ENCODE results near the gene ZBTB5. TPM values are rescaled to one million over a fixed set of nuclear protein-coding genes. Genes with fewer than 3 reads are reported as not detected.

ZBTB5 gene
- total RNA-seq, 1 experiment from 2014 or later: 9.1 TPM

DNA sequence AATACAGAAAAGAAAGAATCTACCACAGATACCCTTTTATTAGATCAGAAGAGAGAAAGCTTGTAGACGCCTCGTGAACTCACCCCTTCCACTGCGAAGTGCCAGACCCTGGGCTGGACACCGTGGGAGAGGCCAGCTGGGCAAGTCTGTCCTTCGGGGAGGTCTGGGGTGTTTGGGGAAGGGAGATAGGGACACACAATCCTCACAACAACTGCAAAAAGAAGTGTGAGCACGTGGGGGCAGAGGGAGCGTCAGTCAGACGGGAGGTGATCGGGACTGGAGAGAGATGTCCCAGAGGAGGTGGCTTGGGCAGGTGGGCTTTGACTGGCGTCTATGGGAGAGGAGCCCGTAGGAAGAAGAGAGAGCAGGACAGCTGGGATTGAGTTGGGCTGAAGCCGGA is 70.0 kb downstream of the ZBTB5 start:
- H3K27me3 Mint-ChIP-seq (ENCODE audit: low read depth): peaks cover 1% of the 10 kb centered on the region; the same call in 1 of the 2 replicates
- Histone ChIP-seq H2AK5ac (ENCODE audit: insufficient read length, low read length) (no peak overlapping the region), H3K4ac (ENCODE audit: low read depth, low read length) (no peak overlapping the region), H4K8ac (replicated peaks; ENCODE audit: insufficient read length, low read depth, low read length) (no peak overlapping the region), H4K5ac (ENCODE audit: insufficient read length, low read depth, low read length) (no peak overlapping the region), H4K20me1 (ENCODE audit: control insufficient read depth, insufficient read depth, insufficient read length) (no peaks in the 10 kb centered on the region), H4K91ac (ENCODE audit: insufficient read length, low read depth, low read length) (no peak overlapping the region), H2BK120ac (ENCODE audit: low read depth, low read length, poor library complexity, severe bottlenecking) (no peak overlapping the region), H3K9ac (ENCODE audit: extremely low read depth, insufficient read length, low read length) (no peak overlapping the region), H3K23me2 (ENCODE audit: insufficient read length, low read depth, low read length, poor library complexity, severe bottlenecking) (no peaks in the 10 kb centered on the region), H3K18ac (ENCODE audit: insufficient read length, low read depth, low read length) (no peak overlapping the region), H3K9me3 (ENCODE audit: control insufficient read depth, low read depth, low read length) (no peaks in the 10 kb centered on the region), H2BK12ac (ENCODE audit: insufficient read length, low read depth, low read length) (no peak overlapping the region), H3T11ph (ENCODE audit: low read length) (no peak overlapping the region), H3K79me2 (ENCODE audit: insufficient read depth, low read length) (no peaks in the 10 kb centered on the region), H3K79me1 (ENCODE audit: insufficient read depth, low read depth, low read length, poor library complexity, severe bottlenecking) (no peaks in the 10 kb centered on the region), H3K4me1 (ENCODE audit: insufficient read depth, low read length) (no peaks in the 10 kb centered on the region), H3K14ac (ENCODE audit: insufficient read depth, low read length) (no peak overlapping the region), H3K27me3 (ENCODE audit: insufficient read depth, low read length) (no peaks in the 10 kb centered on the region), H2BK5ac (ENCODE audit: insufficient read length, low read length) (no peak overlapping the region), H3K23ac (ENCODE audit: insufficient read length, low read depth, low read length) (no peak overlapping the region), H2BK20ac (ENCODE audit: low read depth, low read length, poor library complexity, severe bottlenecking) (no peak overlapping the region), H3K56ac (ENCODE audit: insufficient read length, low read depth, low read length) (no peak overlapping the region), H2BK15ac (ENCODE audit: low read depth, low read length) (no peak overlapping the region), H2AFZ (ENCODE audit: low read length) (no peak overlapping the region), H3K27ac (ENCODE audit: insufficient read length, low read depth, low read length) (no peak overlapping the region), H3K4me2 (ENCODE audit: insufficient read depth, insufficient read length, low read length) (no peak overlapping the region)
- H3K4me3 Mint-ChIP-seq: no peak overlapping the region
- TF ChIP-seq, protein P1, sequence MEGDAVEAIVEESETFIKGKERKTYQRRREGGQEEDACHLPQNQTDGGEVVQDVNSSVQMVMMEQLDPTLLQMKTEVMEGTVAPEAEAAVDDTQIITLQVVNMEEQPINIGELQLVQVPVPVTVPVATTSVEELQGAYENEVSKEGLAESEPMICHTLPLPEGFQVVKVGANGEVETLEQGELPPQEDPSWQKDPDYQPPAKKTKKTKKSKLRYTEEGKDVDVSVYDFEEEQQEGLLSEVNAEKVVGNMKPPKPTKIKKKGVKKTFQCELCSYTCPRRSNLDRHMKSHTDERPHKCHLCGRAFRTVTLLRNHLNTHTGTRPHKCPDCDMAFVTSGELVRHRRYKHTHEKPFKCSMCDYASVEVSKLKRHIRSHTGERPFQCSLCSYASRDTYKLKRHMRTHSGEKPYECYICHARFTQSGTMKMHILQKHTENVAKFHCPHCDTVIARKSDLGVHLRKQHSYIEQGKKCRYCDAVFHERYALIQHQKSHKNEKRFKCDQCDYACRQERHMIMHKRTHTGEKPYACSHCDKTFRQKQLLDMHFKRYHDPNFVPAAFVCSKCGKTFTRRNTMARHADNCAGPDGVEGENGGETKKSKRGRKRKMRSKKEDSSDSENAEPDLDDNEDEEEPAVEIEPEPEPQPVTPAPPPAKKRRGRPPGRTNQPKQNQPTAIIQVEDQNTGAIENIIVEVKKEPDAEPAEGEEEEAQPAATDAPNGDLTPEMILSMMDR (conservative IDR thresholded peaks at IDR 0.05): no peak
- H3K36me3 Mint-ChIP-seq (ENCODE audit: insufficient read depth in 1 of 3, low read depth in 3 of 3): no peaks in the 10 kb centered on the region; a peak in 1 of 7 replicates
- H3K4me1 Mint-ChIP-seq: peaks cover 4 to 12% of the 10 kb centered on the region in 2 experiments; a peak in 2 of 4 replicates
- WGBS (ENCODE audit: extremely low coverage, insufficient read length, low lambda C conversion rate): no CpG with 5 or more reads among the region's 12 CpGs
- H3K27ac Mint-ChIP-seq: no peak overlapping the region; a peak in 3 of 7 replicates
- no peaks in the 10 kb centered on the region for H3K9me3 Mint-ChIP-seq
- no peak for DNase-seq

Measured in H9 (cell line).